SU-DHL-6 (cell line): ENCODE measurements around the gene STRIT1.

Experiments used
- H2AFZ ChIP-seq: fragments of 200-600 bp; sonication (generic); 2 replicates; pipeline ENCODE4 v1.6.1; 2014; ENCODE audit warnings: low read depth, mild to moderate bottlenecking, moderate library complexity, mixed read lengths, antibody characterized with exemption, low read length; ENCODE audit not compliant: severe bottlenecking
- H3F3A ChIP-seq: fragments of 200-600 bp; shearing (Covaris generic); 2 replicates; pipeline ENCODE4 v1.6.0; 2016; ENCODE audit warnings: antibody characterized with exemption, mild to moderate bottlenecking; ENCODE audit not compliant: insufficient read depth
- H3K27ac ChIP-seq: fragments of 200-600 bp; sonication (generic); 2 replicates; pipeline ENCODE4 v1.5.1; 2016; ENCODE audit warnings: low read depth, mild to moderate bottlenecking, low read length, moderate library complexity, mixed read lengths
- H3K27me3 ChIP-seq: fragments of 200-600 bp; sonication (generic), shearing (Covaris generic); 2 replicates; pipeline ENCODE4 v1.6.0; 2014; ENCODE audit warnings: mild to moderate bottlenecking, low read length
- H3K36me3 ChIP-seq: fragments of 200-600 bp; sonication (generic); 2 replicates; pipeline ENCODE4 v1.6.1; 2014; ENCODE audit warnings: mild to moderate bottlenecking, low read length, mixed read lengths
- H3K4me2 ChIP-seq: fragments of 300-600, 200-600 bp; shearing (Covaris generic), sonication (generic); 2 replicates; pipeline ENCODE4 v1.6.0; 2014; ENCODE audit warnings: low read length, low read depth, mild to moderate bottlenecking; ENCODE audit not compliant: poor library complexity, severe bottlenecking
- H3K4me3 ChIP-seq: fragments of 200-600 bp; sonication (generic); 2 replicates; pipeline ENCODE4 v1.5.1; 2014; ENCODE audit warnings: antibody characterized with exemption, low read length, mild to moderate bottlenecking, mixed read lengths; ENCODE audit not compliant: insufficient read depth, poor library complexity, severe bottlenecking
- H3K79me2 ChIP-seq: fragments of 200-600 bp; sonication (generic); 2 replicates; pipeline ENCODE4 v1.6.1; 2014; ENCODE audit warnings: mild to moderate bottlenecking, low read length, moderate library complexity; ENCODE audit not compliant: insufficient read depth
- H3K9ac ChIP-seq: fragments of 200-600 bp; sonication (generic); 2 replicates; pipeline ENCODE4 v1.7.0; 2014; ENCODE audit warnings: mild to moderate bottlenecking, low read length
- H3K9me2 ChIP-seq: fragments of 200-600 bp; sonication (generic); replicated peaks from 2 replicates; pipeline ENCODE4 v1.6.1; 2014; ENCODE audit warnings: low read length; ENCODE audit not compliant: insufficient read depth
- H3K9me3 ChIP-seq: fragments of 200-600 bp; sonication (generic); 2 replicates; pipeline ENCODE4 v1.6.1; 2014; ENCODE audit warnings: low read length, mixed read lengths; ENCODE audit not compliant: insufficient read depth
- H4K20me1 ChIP-seq: fragments of 200-600 bp; sonication (generic); 2 replicates; pipeline ENCODE4 v1.6.1; 2014; ENCODE audit warnings: low read depth, mild to moderate bottlenecking, antibody characterized with exemption, low read length, moderate library complexity, mixed read lengths
- CTCF ChIP-seq: fragments of 200-600 bp; sonication (generic); IDR thresholded peaks from one replicate; pipeline ENCODE4 v1.5.1; 2017; ENCODE audit warnings: antibody characterized with exemption, mild to moderate bottlenecking, low read length, moderate library complexity; ENCODE audit not compliant: insufficient read depth, poor library complexity, severe bottlenecking
- EZH2phosphoT487 ChIP-seq: fragments of 200-600 bp; sonication (generic), shearing (Covaris generic); conservative IDR thresholded peaks from 2 replicates; pipeline ENCODE4 v1.6.1; 2018; ENCODE audit warnings: mild to moderate bottlenecking, antibody characterized with exemption, low read length, moderate library complexity, mixed read lengths

STRIT1 gene

DNA sequence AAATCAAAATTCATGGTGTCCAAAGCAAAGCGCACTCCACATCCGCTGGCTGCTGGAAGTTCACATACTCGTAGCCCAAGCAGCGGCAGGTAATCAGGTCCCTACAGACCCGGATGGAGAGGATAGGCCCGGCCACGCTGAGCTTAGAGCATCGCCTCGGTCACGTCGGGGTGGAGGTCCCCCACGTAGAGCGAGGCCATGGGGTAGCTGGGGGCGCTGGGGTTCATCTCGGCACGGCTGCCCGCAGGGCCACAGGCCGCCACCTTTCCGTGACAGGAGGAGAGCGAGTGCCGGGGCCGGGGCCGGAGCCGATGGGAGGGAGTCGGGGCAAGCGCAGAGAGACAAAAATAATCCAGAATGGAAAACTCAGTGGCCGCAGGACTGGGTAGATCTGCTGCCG lies 16.1 kb upstream of the STRIT1 start:
- Histone ChIP-seq H4K20me1 (no peaks in the 10 kb centered on the region), H3K27me3 (no peaks in the 10 kb centered on the region), H3K4me3 (no peak overlapping the region), H3K9ac (no peak overlapping the region), H3F3A (no peaks in the 10 kb centered on the region), H3K9me3 (no peaks in the 10 kb centered on the region), H3K79me2 (no peaks in the 10 kb centered on the region), H3K4me2 (no peak overlapping the region), H3K9me2 (no peaks in the 10 kb centered on the region), H3K27ac (no peak overlapping the region), H2AFZ (no peak overlapping the region), H3K36me3 (no peaks in the 10 kb centered on the region)
- TF ChIP-seq EZH2phosphoT487 (no peak), CTCF (no peak)

GRCh38 chr3:155308831-155309230 lies 15.3 kb upstream of the STRIT1 start:
- no peaks in the 10 kb centered on the region for H3K27me3 ChIP-seq
- no peak overlapping the region for H2AFZ ChIP-seq
- TF ChIP-seq EZH2phosphoT487 (no peak), CTCF (no peak)
- no peaks in the 10 kb centered on the region for H3K79me2 ChIP-seq
- no peak overlapping the region for H3K4me2 ChIP-seq
- no peaks in the 10 kb centered on the region for H3K9me2 ChIP-seq
- no peaks in the 10 kb centered on the region for H3F3A ChIP-seq
- no peak overlapping the region for H3K4me3 ChIP-seq
- H3K9ac ChIP-seq, result no peak overlapping the region
- H3K9me3 ChIP-seq, result no peaks in the 10 kb centered on the region
- H4K20me1 ChIP-seq, result no peaks in the 10 kb centered on the region
- H3K36me3 ChIP-seq, result no peaks in the 10 kb centered on the region
- no peak overlapping the region for H3K27ac ChIP-seq

GRCh38 chr3:155307183-155307582 lies 13.7 kb upstream of the STRIT1 start:
- Histone ChIP-seq H2AFZ (no peak overlapping the region), H3K4me3 (no peak overlapping the region), H3K4me2 (no peak overlapping the region), H3K9me3 (no peaks in the 10 kb centered on the region), H3K27ac (no peak overlapping the region), H3F3A (no peaks in the 10 kb centered on the region), H3K27me3 (no peaks in the 10 kb centered on the region), H3K36me3 (no peaks in the 10 kb centered on the region), H4K20me1 (no peaks in the 10 kb centered on the region), H3K9ac (no peak overlapping the region), H3K9me2 (no peaks in the 10 kb centered on the region), H3K79me2 (no peaks in the 10 kb centered on the region)
- no peak for TF ChIP-seq CTCF
- TF ChIP-seq EZH2phosphoT487, result no peak

- Histone ChIP-seq H3K9me3 (no peaks in the 10 kb centered on the region), H3K9ac (no peak overlapping the region), H3F3A (no peaks in the 10 kb centered on the region), H3K36me3 (no peaks in the 10 kb centered on the region), H3K27me3 (no peaks in the 10 kb centered on the region), H3K79me2 (no peaks in the 10 kb centered on the region), H3K27ac (no peak overlapping the region), H3K9me2 (no peaks in the 10 kb centered on the region), H3K4me3 (no peak overlapping the region), H3K4me2 (no peak overlapping the region), H4K20me1 (no peaks in the 10 kb centered on the region), H2AFZ (peak overlapping the region; percentile 24)
- no peak for TF ChIP-seq EZH2phosphoT487
- no peak for TF ChIP-seq CTCF
These were observed 10.9 kb upstream of the STRIT1 start for GRCh38 chr3:155304394-155304793.
